H9 (cell line): ENCODE data around the gene SRGAP3. TPM values are rescaled to one million over a fixed set of nuclear protein-coding genes. Genes with fewer than 3 reads are reported as not detected.

Source experiments
- DNase-seq: peaks from one replicate; pipeline ENCODE4 v3.0.0-alpha.2; 2017
- H2AFZ ChIP-seq: one replicate; pipeline ENCODE4 v1.6.1; 2013; ENCODE audit warnings: mild to moderate bottlenecking, low read length, control low read depth, moderate library complexity
- H2AK5ac ChIP-seq: 2 replicates; pipeline ENCODE4 v1.6.1; 2013; ENCODE audit warnings: low read length, control low read depth, mixed read lengths; ENCODE audit not compliant: insufficient read length
- H2BK120ac ChIP-seq: one replicate; pipeline ENCODE4 v1.6.1; 2013; ENCODE audit warnings: low read depth, mild to moderate bottlenecking, low read length, control low read depth, inconsistent platforms; ENCODE audit not compliant: poor library complexity, severe bottlenecking
- H2BK12ac ChIP-seq: 2 replicates; pipeline ENCODE4 v1.6.1; 2013; ENCODE audit warnings: low read length, control low read depth, mixed read lengths, low read depth; ENCODE audit not compliant: insufficient read length
- H2BK15ac ChIP-seq: 2 replicates; pipeline ENCODE4 v1.6.1; 2013; ENCODE audit warnings: low read depth, low read length, control low read depth
- H2BK20ac ChIP-seq: one replicate; pipeline ENCODE4 v1.6.1; 2013; ENCODE audit warnings: low read depth, mild to moderate bottlenecking, low read length, control low read depth, inconsistent platforms; ENCODE audit not compliant: poor library complexity, severe bottlenecking
- H2BK5ac ChIP-seq: 2 replicates; pipeline ENCODE4 v1.6.1; 2013; ENCODE audit warnings: low read length, control low read depth, mixed read lengths; ENCODE audit not compliant: insufficient read length
- H3K14ac ChIP-seq: 2 replicates; pipeline ENCODE4 v1.6.1; 2013; ENCODE audit warnings: low read length, control low read depth; ENCODE audit not compliant: insufficient read depth
- H3K18ac ChIP-seq: 2 replicates; pipeline ENCODE4 v1.6.1; 2013; ENCODE audit warnings: low read depth, mild to moderate bottlenecking, mixed read lengths, low read length, control low read depth; ENCODE audit not compliant: insufficient read length
- H3K23ac ChIP-seq: 2 replicates; pipeline ENCODE4 v1.6.1; 2013; ENCODE audit warnings: low read length, control low read depth, mixed read lengths, low read depth; ENCODE audit not compliant: insufficient read length
- H3K23me2 ChIP-seq: 2 replicates; pipeline ENCODE4 v1.6.1; 2013; ENCODE audit warnings: low read depth, mild to moderate bottlenecking, mixed read lengths, low read length, control low read depth; ENCODE audit not compliant: insufficient read length, poor library complexity, severe bottlenecking
- H3K27ac ChIP-seq: 2 replicates; pipeline ENCODE4 v1.5.1; 2013; ENCODE audit warnings: low read length, control low read depth, mixed read lengths, low read depth; ENCODE audit not compliant: insufficient read length
- H3K27me3 ChIP-seq: 2 replicates; pipeline ENCODE4 v1.6.1; 2013; ENCODE audit warnings: low read length, control low read depth, inconsistent platforms; ENCODE audit not compliant: insufficient read depth
- H3K4ac ChIP-seq: 2 replicates; pipeline ENCODE4 v1.6.1; 2013; ENCODE audit warnings: low read depth, mild to moderate bottlenecking, control low read depth, inconsistent platforms, low read length, moderate library complexity
- H3K4me1 ChIP-seq: 2 replicates; pipeline ENCODE4 v1.6.1; 2013; ENCODE audit warnings: low read length, control low read depth, inconsistent platforms; ENCODE audit not compliant: insufficient read depth
- H3K4me2 ChIP-seq: 2 replicates; pipeline ENCODE4 v1.6.1; 2013; ENCODE audit warnings: low read length, control low read depth, mixed read lengths; ENCODE audit not compliant: insufficient read length, insufficient read depth
- H3K56ac ChIP-seq: 2 replicates; pipeline ENCODE4 v1.6.1; 2013; ENCODE audit warnings: low read depth, mild to moderate bottlenecking, mixed read lengths, low read length, control low read depth; ENCODE audit not compliant: insufficient read length
- H3K79me1 ChIP-seq: 2 replicates; pipeline ENCODE4 v1.6.1; 2013; ENCODE audit warnings: low read depth, mild to moderate bottlenecking, moderate library complexity, low read length, control low read depth, inconsistent platforms; ENCODE audit not compliant: insufficient read depth, poor library complexity, severe bottlenecking
- H3K79me2 ChIP-seq: 2 replicates; pipeline ENCODE4 v1.6.1; 2013; ENCODE audit warnings: low read length, control low read depth, inconsistent platforms; ENCODE audit not compliant: insufficient read depth
- H3K9ac ChIP-seq: 2 replicates; pipeline ENCODE4 v1.6.1; 2013; ENCODE audit warnings: low read length, control low read depth, mixed read lengths; ENCODE audit not compliant: insufficient read length; ENCODE audit errors: extremely low read depth
- H3K9me3 ChIP-seq: one replicate; pipeline ENCODE4 v1.6.1; 2013; ENCODE audit warnings: low read depth, low read length, inconsistent platforms; ENCODE audit not compliant: control insufficient read depth
- H3T11ph ChIP-seq: one replicate; pipeline ENCODE4 v1.6.1; 2013; ENCODE audit warnings: mild to moderate bottlenecking, low read length, control low read depth, inconsistent platforms
- H4K20me1 ChIP-seq: one replicate; pipeline ENCODE4 v1.6.1; 2013; ENCODE audit not compliant: control insufficient read depth, insufficient read length, insufficient read depth
- H4K5ac ChIP-seq: 2 replicates; pipeline ENCODE4 v1.6.1; 2013; ENCODE audit warnings: low read depth, mild to moderate bottlenecking, mixed read lengths, low read length, control low read depth; ENCODE audit not compliant: insufficient read length
- H4K8ac ChIP-seq: replicated peaks from 2 replicates; pipeline ENCODE4 v1.6.1; 2013; ENCODE audit warnings: low read length, control low read depth, mixed read lengths, low read depth; ENCODE audit not compliant: insufficient read length
- H4K91ac ChIP-seq: 2 replicates; pipeline ENCODE4 v1.6.1; 2013; ENCODE audit warnings: low read depth, mild to moderate bottlenecking, moderate library complexity, mixed read lengths, low read length, control low read depth; ENCODE audit not compliant: insufficient read length
- H3K27ac Mint-ChIP-seq, 3 experiments: 2 replicates in 2 of 3; 3 replicates in 1 of 3; pipeline ENCODE4 v1.8.0; 2020 to 2021; ENCODE audit warnings: mixed read lengths in 3 of 3, mild to moderate bottlenecking in 1 of 3, moderate library complexity in 1 of 3
- H3K27me3 Mint-ChIP-seq: 2 replicates; pipeline ENCODE4 v1.8.0; 2021; ENCODE audit warnings: low read depth, mild to moderate bottlenecking, moderate library complexity, mixed read lengths
- H3K36me3 Mint-ChIP-seq, 3 experiments: 2 replicates in 2 of 3; 3 replicates in 1 of 3; pipeline ENCODE4 v1.8.0; 2020 to 2021; ENCODE audit warnings: low read depth in 3 of 3, mixed read lengths in 3 of 3; ENCODE audit not compliant: insufficient read depth in 1 of 3
- H3K4me1 Mint-ChIP-seq, 2 experiments: 2 replicates each; pipeline ENCODE4 v1.8.0; 2020; ENCODE audit warnings: mixed read lengths in 2 of 2
- H3K4me3 Mint-ChIP-seq, 2 experiments: 2 replicates in 1 of 2; 3 replicates in 1 of 2; pipeline ENCODE4 v1.8.0; 2020 to 2021; ENCODE audit warnings: mild to moderate bottlenecking in 2 of 2, mixed read lengths in 2 of 2, moderate library complexity in 1 of 2
- H3K9me3 Mint-ChIP-seq, 2 experiments: 2 replicates in 1 of 2; 3 replicates in 1 of 2; pipeline ENCODE4 v1.8.0; 2020; ENCODE audit warnings: mild to moderate bottlenecking in 2 of 2, mixed read lengths in 2 of 2, moderate library complexity in 1 of 2
- CTCF ChIP-seq: fragments of 200-600 bp; sonication (generic); conservative IDR thresholded peaks from 3 replicates; pipeline ENCODE4 v1.8.0; 2021; ENCODE audit warnings: antibody characterized with exemption, mild to moderate bottlenecking
- WGBS: extraction: QIAGEN DNeasy Blood & Tissue Kit; methylation state at CpG from one replicate; pipeline ENCODE4 v1.1.7; 2013; ENCODE audit warnings: missing lambda C conversion rate, low lambda C conversion rate, mixed read lengths; ENCODE audit not compliant: insufficient read length; ENCODE audit errors: extremely low coverage; 5-methylcytosine and 5-hydroxymethylcytosine counted together
- total RNA-seq: library from RNA; stranded (reverse); gene quantifications from 2 replicates; pipeline ENCODE4 v1.2.1, GENCODE V29; 2021

The SRGAP3 gene
- total RNA-seq, 1 experiment from 2014 or later, result 3.4 TPM

DNA sequence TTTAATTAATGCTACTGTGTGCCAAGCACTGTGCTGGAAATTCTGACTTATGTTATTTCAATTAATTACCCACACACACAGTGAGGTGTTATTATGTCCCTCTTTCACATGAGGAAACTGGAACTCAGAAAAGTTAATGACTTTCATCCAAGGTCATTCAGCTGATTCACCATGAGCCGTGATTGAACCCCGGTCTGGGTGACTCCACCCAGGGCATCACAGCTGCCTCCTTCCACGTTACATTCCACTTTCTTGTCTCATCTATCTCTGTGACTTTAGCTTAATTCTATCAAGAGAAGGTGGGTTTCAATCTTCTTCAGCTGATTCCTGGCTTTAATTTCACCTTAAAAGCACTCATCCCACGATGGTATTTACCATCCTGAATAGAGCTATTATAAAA, 16.3 kb downstream of the SRGAP3 start:
- Histone ChIP-seq H3K4me2 (no peak overlapping the region), H2AK5ac (no peak overlapping the region), H2BK12ac (no peak overlapping the region), H3K27ac (no peak overlapping the region), H3K18ac (no peak overlapping the region), H3K79me2 (no peaks in the 10 kb centered on the region), H2BK15ac (no peak overlapping the region), H3K9ac (no peak overlapping the region), H4K8ac (no peak overlapping the region), H3K23ac (no peak overlapping the region), H4K91ac (no peak overlapping the region), H2BK120ac (no peak overlapping the region), H3K4me1 (peaks cover 4% of the 10 kb centered on the region; the same call in 1 of the 2 replicates), H3K23me2 (no peaks in the 10 kb centered on the region), H3K56ac (no peak overlapping the region), H2BK20ac (no peak overlapping the region), H3K9me3 (no peaks in the 10 kb centered on the region), H3T11ph (no peak overlapping the region), H3K27me3 (no peaks in the 10 kb centered on the region), H4K5ac (no peak overlapping the region), H2AFZ (no peak overlapping the region), H4K20me1 (no peaks in the 10 kb centered on the region), H3K79me1 (no peaks in the 10 kb centered on the region), H2BK5ac (no peak overlapping the region), H3K14ac (no peak overlapping the region), H3K4ac (no peak overlapping the region)
- no peak for TF ChIP-seq CTCF
- no peak overlapping the region; a peak in 1 of 5 replicates for H3K4me3 Mint-ChIP-seq
- peaks cover 0 to 6% (median 6%) of the 10 kb centered on the region in 3 experiments; a peak in 5 of 7 replicates for H3K36me3 Mint-ChIP-seq
- H3K27me3 Mint-ChIP-seq, result no peaks in the 10 kb centered on the region
- WGBS, result no CpG with 5 or more reads among the region's 4 CpGs
- peaks cover 23 to 43% of the 10 kb centered on the region in 2 experiments for H3K4me1 Mint-ChIP-seq
- no peak for DNase-seq
- no peaks in the 10 kb centered on the region for H3K9me3 Mint-ChIP-seq
- H3K27ac Mint-ChIP-seq, result no peak overlapping the region
